KMS-11 (cell line): ENCODE results near the gene CRYBA2.

Experiments
- H2AFZ ChIP-seq: fragments of 200-600 bp; sonication (generic); 2 replicates; pipeline ENCODE4 v1.6.1; 2016; ENCODE audit warnings: antibody characterized with exemption, mixed run types, low read depth
- H3K27ac ChIP-seq: fragments of 200-600 bp; sonication (generic); 2 replicates; pipeline ENCODE4 v1.6.1; 2016; ENCODE audit warnings: mild to moderate bottlenecking, mixed run types
- H3K27me3 ChIP-seq: fragments of 200-600 bp; sonication (generic); 2 replicates; pipeline ENCODE4 v1.6.1; 2017; ENCODE audit warnings: mild to moderate bottlenecking, low read depth, mixed run types, moderate library complexity; ENCODE audit not compliant: insufficient read depth
- H3K36me3 ChIP-seq: fragments of 200-600 bp; sonication (generic); 2 replicates; pipeline ENCODE4 v1.6.1; 2017; ENCODE audit warnings: mild to moderate bottlenecking, mixed run types; ENCODE audit not compliant: insufficient read depth
- H3K4me1 ChIP-seq: fragments of 200-600 bp; sonication (generic); 2 replicates; pipeline ENCODE4 v1.6.1; 2016; ENCODE audit warnings: mild to moderate bottlenecking, low read depth, mixed run types; ENCODE audit not compliant: poor library complexity, severe bottlenecking
- H3K4me2 ChIP-seq: fragments of 200-600 bp; sonication (generic); 2 replicates; pipeline ENCODE4 v1.7.0; 2016; ENCODE audit warnings: mild to moderate bottlenecking, mixed run types
- H3K4me3 ChIP-seq: fragments of 200-600 bp; sonication (generic); IDR thresholded peaks from 2 replicates; pipeline ENCODE4 v1.6.1; 2017; ENCODE audit warnings: low read depth, low read length, mixed read lengths; ENCODE audit not compliant: insufficient read depth
- H3K79me2 ChIP-seq: fragments of 200-600 bp; sonication (generic); 2 replicates; pipeline ENCODE4 v1.6.1; 2016; ENCODE audit warnings: low read depth, mixed run types; ENCODE audit not compliant: insufficient read depth
- H3K9ac ChIP-seq: fragments of 200-600 bp; sonication (generic); 2 replicates; pipeline ENCODE4 v1.6.1; 2016; ENCODE audit warnings: mild to moderate bottlenecking, mixed run types
- H4K20me1 ChIP-seq: fragments of 200-600 bp; sonication (generic); 2 replicates; pipeline ENCODE4 v1.6.1; 2016; ENCODE audit warnings: mild to moderate bottlenecking, mixed run types; ENCODE audit not compliant: insufficient read depth
- TF ChIP-seq, protein P1 (sequence below): fragments of 200-600 bp; sonication (generic); conservative IDR thresholded peaks from 2 replicates; pipeline ENCODE4 v1.6.1; 2017; ENCODE audit warnings: low read depth, mild to moderate bottlenecking, antibody characterized with exemption, low read length, moderate library complexity, mixed read lengths

CRYBA2 gene

DNA sequence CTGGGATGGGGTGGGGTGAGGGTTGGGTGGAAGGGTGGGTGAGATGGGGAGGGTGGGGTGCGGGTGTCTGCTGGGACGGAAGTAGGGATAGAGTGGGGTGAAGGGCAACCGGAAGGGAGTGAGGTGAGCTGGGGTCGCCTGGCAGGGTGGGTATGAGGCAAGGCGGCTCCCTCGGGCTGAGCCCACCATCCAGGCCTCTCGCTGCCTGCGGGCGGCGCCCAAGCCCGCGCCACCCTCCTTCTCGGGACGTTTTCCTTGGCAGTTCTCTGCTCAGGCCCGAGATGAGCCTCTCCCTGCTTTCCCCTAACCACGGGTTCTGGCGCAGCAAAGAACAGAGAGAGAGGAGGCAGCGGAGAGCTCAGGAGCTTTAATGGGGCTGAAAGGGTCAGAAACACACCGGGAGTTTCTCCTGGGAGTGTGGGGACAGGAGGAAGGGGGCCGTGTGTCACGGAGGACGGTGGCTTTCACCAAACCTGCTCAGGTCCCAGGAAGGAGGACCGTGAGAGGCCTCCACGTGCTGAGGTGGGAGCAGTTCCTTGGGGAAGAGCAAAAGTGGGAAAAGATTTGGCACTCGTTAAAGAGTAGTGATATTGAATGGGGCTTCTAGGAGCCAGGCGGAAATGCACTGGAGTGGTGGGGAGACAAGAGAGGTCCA lies 12.4 kb downstream of the CRYBA2 start:
- H3K9ac ChIP-seq: no peak overlapping the region
- H3K27ac ChIP-seq: no peak overlapping the region
- H3K79me2 ChIP-seq: no peaks in the 10 kb centered on the region
- no peaks in the 10 kb centered on the region for H4K20me1 ChIP-seq
- TF ChIP-seq, protein P1, sequence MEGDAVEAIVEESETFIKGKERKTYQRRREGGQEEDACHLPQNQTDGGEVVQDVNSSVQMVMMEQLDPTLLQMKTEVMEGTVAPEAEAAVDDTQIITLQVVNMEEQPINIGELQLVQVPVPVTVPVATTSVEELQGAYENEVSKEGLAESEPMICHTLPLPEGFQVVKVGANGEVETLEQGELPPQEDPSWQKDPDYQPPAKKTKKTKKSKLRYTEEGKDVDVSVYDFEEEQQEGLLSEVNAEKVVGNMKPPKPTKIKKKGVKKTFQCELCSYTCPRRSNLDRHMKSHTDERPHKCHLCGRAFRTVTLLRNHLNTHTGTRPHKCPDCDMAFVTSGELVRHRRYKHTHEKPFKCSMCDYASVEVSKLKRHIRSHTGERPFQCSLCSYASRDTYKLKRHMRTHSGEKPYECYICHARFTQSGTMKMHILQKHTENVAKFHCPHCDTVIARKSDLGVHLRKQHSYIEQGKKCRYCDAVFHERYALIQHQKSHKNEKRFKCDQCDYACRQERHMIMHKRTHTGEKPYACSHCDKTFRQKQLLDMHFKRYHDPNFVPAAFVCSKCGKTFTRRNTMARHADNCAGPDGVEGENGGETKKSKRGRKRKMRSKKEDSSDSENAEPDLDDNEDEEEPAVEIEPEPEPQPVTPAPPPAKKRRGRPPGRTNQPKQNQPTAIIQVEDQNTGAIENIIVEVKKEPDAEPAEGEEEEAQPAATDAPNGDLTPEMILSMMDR: 0 out of 2 replicates have a peak, but pooled peaks have one; percentile 23
- H3K27me3 ChIP-seq: peaks cover 45% of the 10 kb centered on the region
- H2AFZ ChIP-seq: peak overlapping the region; percentile 41; the same call in 1 of the 2 replicates
- H3K4me3 ChIP-seq: no peak overlapping the region
- no peaks in the 10 kb centered on the region for H3K36me3 ChIP-seq
- H3K4me1 ChIP-seq: peaks cover 7% of the 10 kb centered on the region
- H3K4me2 ChIP-seq: peak overlapping the region; percentile 17; the same call in 1 of the 2 replicates

DNA sequence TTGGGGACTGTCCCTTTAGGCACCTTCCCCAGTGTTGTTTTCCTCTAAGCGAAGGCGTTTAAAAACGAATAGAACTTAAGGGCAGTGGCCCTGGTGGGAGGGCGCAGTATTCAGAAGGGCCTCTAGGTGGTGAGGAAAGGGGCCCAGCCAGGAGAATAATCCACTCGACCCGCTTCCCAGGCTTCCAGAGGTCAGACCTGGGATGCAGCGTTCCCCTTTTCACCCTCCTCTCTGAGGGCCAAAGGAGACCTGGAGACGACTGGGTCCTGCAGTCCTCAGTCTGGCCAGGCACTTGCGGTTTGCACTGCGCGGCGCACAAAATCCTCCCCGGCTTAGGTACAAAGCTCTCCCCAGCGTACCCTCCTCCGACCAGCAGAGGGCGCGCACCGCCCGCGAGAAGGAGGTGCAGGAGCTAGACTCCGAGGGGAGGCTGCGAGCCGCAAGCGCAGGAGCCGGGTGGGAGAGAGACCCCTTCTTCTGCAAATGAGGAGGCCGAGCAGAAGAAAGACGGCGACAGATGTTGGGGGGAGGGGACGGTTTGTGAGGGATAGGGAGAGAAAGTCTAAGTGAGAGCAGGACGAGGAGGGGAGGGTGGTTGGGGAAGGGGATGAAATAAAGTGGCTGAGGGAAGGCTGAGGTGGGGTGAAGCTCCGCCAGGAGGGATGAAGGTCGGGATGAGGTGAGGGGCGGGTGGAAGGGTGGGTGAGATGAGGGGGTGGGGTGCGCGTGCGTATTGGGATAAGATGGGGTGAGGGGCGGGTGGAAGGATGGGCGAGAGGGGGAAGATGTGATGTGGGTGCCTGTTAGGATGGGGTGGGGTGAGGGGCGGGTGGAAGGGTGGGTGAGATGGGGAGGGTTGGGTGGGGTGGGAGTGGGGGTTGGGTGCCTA lies 13.1 kb downstream of the CRYBA2 start:
- H4K20me1 ChIP-seq: no peaks in the 10 kb centered on the region
- peaks cover 7% of the 10 kb centered on the region for H3K4me1 ChIP-seq
- H3K36me3 ChIP-seq: no peaks in the 10 kb centered on the region
- peak overlapping the region; percentile 86 for H3K4me2 ChIP-seq
- no peaks in the 10 kb centered on the region for H3K79me2 ChIP-seq
- TF ChIP-seq, protein P1: peak; percentile 91
- H3K4me3 ChIP-seq: no peak overlapping the region
- H2AFZ ChIP-seq: peak overlapping the region; percentile 90
- H3K27me3 ChIP-seq: peaks cover 39% of the 10 kb centered on the region
- no peak overlapping the region for H3K27ac ChIP-seq
- H3K9ac ChIP-seq: no peak overlapping the region

DNA sequence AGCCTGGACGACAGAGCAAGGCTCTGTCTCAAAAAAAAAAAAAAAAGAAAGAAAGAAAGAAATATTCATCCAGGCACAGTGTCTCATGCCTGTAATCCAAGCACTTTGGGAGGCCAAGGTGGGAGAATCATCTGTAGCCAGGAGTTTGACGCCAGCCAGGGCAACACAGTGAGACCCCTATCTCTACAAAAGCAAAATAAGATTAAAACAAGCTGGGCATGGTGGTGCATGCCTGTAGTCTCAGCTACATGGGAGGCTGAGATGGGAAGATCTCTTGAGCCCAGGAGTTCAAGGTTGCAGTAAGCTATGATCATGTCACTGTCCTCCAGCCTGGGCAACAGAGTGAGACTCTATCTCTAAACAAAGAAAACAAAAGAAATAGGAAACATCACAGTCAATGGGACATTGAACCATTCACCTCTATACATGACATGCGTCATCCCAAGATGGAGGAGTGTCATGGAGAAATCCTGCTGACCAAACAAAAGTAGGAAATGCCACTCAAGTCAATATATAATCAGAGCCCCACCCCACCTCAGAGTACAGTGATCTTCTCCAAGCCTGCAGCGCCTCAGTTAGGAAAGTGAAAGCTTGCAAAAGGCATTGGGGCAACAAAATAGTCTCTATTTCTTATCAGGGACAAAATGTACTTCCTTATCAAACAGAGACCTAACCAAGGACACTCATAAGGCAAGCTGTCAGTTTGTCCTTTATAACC lies 18.0 kb downstream of the CRYBA2 start:
- Histone ChIP-seq H3K4me3 (no peak overlapping the region), H3K4me2 (no peak overlapping the region), H3K27me3 (peaks cover 14% of the 10 kb centered on the region), H4K20me1 (no peaks in the 10 kb centered on the region), H3K36me3 (no peaks in the 10 kb centered on the region), H3K4me1 (peaks cover 3% of the 10 kb centered on the region), H3K79me2 (no peaks in the 10 kb centered on the region), H3K27ac (no peak overlapping the region), H2AFZ (no peak overlapping the region), H3K9ac (no peak overlapping the region)
- TF ChIP-seq, protein P1: no peak

DNA sequence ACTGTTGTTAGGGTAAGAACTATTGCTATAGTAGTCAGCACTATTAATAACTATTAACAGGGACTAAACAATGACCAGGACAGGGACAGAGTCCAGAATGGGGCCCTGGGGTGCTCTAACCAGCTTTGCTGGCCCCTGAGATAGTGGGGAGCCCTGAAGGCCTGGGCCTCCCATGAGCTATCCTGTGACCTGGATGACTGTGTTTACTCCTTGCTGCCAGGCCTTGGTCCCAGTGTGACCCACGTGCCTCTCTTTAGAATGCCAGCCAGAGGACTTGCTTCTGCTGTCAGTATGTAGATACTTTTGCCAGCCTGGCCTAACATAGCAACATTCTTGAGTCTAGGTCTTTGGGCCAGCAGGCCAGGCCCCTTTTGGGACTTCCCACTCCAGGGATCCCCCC lies 22.3 kb downstream of the CRYBA2 start:
- Histone ChIP-seq H3K4me2 (no peak overlapping the region), H3K4me3 (no peak overlapping the region), H3K4me1 (no peaks in the 10 kb centered on the region), H4K20me1 (no peaks in the 10 kb centered on the region), H3K79me2 (no peaks in the 10 kb centered on the region), H2AFZ (no peak overlapping the region), H3K9ac (no peak overlapping the region), H3K36me3 (no peaks in the 10 kb centered on the region), H3K27me3 (peaks cover 29% of the 10 kb centered on the region), H3K27ac (no peak overlapping the region)
- TF ChIP-seq, protein P1: no peak
